Suppressor macrophage treated with lipopolysaccharide for 1 hour (primary cell): ENCODE measurements around the gene TCF4.

Experiments used
- DNase-seq, 3 donors: peaks; one replicate each; pipeline ENCODE4 v3.0.0-alpha.2; 2020 to 2022

Gene TCF4

GRCh38 chr18:55316486-55317184, 271.4 kb downstream of the TCF4 start:
- DNase-seq, result no peak

DNA sequence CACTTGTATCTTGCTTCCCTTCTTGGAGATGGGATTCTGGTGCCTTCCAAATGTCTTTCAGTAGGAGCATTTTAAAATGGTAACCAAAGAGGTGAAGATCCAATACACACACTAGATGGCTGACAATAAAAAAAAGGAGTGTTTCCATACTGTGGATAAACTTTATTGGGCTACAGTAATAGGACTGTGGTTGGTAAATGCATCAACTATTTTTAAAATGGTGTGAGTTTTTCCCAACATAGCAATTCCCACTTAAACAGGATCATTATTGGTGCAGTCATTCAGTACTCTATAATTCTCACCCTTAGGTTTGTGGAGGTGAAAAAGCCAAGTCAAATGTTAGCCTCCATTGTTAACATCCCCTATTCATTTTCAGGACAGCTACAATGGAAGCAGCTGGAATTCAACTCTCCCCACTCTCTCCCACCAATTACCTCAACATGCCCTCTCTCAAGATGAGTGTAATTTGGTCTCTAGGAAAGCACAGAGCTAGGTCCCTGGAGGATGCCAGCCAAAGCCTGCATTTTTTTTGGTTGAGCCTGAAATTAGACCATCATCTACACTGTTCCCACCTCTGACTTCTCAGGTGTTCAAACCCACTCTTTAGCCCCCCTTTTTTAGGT, 273.3 kb downstream of the TCF4 start:
- DNase-seq, result no peak

GRCh38 chr18:55314031-55314430, 274.0 kb downstream of the TCF4 start:
- DNase-seq, result no peak

DNA sequence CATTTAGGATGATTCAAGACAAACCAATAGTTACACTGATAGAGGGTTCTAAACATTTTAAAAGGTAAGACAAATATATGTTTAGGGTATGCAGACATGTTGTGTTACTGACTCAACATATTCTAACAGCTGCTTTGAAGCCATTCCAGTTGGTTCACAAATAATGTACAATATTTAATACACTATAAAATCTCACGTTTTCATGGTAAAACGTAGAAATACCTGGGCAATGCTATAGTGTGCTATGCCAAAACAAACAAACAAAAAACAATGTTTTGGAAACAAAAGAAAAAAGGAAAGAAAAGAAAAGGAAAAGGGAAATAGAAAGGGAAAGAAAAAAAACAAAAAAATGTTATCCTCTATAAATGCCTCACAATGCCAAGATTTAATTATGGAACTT, 277.1 kb downstream of the TCF4 start:
- DNase-seq, result no peak

GRCh38 chr18:55310044-55310676, 277.8 kb downstream of the TCF4 start:
- DNase-seq, result no peak

GRCh38 chr18:55309249-55309648, 278.7 kb downstream of the TCF4 start:
- DNase-seq, result no peak

DNA sequence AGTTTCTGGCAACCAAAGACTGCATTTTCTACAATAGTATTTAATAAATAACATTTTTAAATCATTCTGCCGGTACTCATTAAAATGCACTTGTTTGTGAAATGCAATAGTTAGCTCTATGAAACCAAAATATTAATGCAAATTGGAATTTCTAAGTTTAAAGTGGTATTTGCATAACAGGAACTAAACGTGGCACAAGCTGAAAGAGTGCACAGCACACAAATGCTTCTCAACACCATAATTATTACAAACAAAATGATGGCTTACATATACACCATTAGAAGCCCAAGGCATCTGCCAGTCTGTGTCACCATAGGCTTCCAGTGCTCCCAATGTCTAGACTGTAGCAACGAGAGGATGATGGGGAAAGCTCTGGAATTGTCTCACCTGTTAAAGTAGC, 280.5 kb downstream of the TCF4 start:
- DNase-seq, result no peak

- DNase-seq, result no peak
Observed at GRCh38 chr18:55306359-55307024, 281.5 kb downstream of the TCF4 start.

GRCh38 chr18:55302167-55302833, 285.7 kb downstream of the TCF4 start:
- DNase-seq, result no peak

GRCh38 chr18:55301824-55302166, 286.2 kb downstream of the TCF4 start:
- DNase-seq, result no peak

GRCh38 chr18:55300936-55301531, 287.0 kb downstream of the TCF4 start:
- DNase-seq, result no peak

- DNase-seq, result no peak
Observed at GRCh38 chr18:55300421-55300935, 287.5 kb downstream of the TCF4 start.

GRCh38 chr18:55296778-55297177, 291.2 kb downstream of the TCF4 start:
- DNase-seq, result no peak

DNA sequence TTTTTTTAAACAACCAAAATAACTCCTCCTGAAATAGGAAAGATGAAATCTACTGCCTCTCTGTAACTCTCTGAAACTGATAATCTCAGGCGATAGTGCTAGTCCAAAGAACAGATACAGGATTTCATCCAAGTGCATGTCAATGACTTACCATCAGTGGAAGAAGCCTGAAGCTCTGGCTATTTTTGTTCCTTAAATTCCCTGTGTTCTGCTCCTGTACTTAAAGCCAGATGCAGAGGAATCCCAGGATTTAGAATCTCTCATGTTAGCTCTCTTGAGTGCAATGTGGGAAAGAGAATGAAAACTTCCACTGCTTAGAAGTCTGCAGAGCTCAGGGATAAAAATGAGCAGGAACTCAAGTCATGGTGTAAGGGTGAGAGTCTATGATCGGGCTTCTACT, 291.9 kb downstream of the TCF4 start:
- no peak for DNase-seq

DNA sequence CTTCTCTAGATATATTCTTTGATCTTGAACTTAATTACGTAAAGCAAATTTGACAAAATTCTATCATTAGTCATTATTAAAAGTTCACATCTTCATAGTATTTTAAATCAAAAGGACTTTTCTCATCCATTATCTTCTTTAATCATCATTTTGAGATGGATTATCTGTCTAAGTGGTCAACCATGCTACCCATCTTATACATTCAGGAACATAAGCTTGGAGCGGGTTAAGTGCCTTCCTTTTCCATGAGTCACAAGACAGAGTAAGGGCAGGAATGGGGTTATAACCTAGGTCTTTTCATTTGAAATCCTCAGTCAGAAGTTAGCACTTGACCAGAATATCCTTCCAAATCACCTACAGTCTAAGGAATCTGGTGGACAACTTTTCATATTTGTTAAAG, 297.1 kb downstream of the TCF4 start:
- no peak for DNase-seq

DNA sequence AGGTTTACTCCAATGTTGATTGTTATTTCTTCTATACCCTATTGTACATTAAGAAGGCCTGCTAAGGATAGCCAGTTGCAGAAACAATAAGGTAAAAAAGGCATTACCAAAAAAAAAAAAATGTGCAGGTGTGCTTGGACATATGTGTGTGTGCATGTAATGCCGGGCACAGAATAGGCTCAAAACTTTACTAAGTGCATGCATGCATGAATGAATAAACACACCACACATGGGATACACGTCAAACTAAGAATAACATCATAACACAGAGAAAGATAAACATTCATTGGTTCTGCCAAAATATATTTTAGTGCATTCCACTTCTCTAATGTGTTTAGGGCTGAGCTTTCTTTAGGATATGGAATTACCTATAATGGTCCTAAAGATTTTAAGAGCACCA, 298.2 kb downstream of the TCF4 start:
- no peak for DNase-seq

DNA sequence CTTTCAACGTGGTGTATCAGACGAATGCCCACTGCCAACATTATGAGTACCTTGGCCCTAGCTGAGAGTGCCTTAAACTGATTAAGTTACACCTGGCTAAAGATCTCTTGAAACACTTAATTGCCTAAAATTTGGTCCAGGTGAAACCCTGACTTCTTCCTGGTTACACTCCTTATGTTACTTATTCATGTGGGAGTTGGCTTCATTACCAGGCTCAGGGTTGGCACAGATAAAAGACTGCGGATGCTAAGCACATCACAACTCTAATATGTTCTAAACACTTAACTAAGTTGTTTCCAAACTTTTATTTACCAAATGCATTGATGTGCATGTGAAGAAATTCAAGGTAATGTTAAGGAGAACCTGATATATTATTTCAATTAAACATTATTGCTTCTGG, 298.9 kb downstream of the TCF4 start:
- no peak for DNase-seq

GRCh38 chr18:55287935-55288868, 299.8 kb downstream of the TCF4 start:
- no peak for DNase-seq

DNA sequence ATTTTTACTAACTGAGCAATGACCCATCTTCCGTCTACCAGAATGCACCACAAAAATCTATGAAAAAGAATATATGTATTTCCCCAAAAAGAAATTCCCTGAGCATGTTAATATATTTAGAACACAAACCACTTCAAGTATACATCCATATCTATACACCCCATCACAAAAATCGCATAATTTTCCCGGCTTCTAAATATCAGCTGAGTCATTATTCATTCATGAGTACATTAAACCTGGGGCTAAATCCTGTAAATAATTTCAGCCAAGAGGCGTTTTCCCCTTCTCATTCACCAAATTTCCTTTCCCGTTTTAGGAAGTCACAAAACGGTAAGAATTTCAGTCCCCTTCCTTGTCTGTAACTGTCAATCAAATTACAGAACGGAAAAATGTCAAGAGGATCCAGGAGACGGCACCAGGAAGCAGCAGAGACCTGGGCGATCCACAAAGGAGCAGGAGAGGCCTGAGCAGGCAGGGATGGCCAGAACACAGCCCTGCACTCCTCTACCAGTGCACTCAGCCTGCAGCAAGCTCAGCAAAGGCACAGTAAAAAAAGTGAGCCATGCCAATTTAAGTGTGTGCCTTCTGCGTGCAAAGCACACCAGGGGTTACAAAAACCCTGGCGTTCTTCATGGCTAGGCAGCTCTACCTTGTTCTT, 300.7 kb downstream of the TCF4 start:
- DNase-seq, result no peak

DNA sequence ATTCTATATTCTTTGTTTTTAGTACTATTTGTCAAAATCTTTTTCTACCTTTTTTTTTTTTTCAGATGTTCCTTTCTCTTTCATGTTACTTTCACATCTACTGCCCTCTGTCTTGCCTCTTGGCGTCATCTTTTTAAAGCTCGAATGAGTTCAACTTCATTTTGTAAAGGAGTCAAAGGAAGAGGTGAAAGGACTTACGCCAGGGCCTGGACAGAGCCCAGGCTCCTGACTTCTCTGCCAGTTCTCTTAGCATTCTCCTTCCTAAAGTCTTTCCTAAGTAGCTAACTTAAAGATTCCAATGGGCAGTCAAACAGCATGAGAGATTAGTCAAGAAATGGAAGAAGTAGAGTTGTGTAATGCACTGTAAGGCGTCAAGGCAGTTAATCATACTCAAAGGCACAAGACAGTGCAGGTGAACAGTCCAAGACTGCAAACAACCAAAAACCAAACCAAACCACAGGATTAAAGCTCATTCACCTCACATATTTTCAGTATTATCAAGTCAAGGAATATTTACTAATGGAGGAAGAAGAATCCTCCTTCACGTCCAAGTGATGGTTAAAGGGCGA, 301.7 kb downstream of the TCF4 start:
- DNase-seq, result no peak

DNA sequence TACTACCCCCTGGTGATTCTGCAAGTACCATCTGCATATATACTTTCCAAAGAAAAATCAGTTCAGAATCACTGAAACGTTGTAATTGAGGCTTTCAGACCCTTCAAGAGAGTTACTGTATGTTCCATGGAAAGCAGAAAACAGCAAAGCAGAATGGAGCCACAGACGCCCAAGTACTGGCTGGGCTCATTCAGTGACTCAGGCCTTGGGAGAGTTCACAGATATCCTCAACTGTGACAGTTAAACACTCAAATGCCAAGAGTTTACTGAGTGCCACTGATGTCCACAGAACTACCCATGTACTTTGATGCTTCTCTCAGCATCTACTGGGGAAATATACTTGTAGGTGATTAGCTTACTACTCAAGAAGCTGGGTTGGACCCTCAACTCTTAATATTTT, 303.4 kb downstream of the TCF4 start:
- DNase-seq, result no peak
